NCI-H146 treated with DMSO at 0.1 percent for 48 hours (cell line): ENCODE measurements around the gene TAS2R13.

ENCODE experiments used
- DNase-seq: peaks from one replicate; lab custom pipeline; 2025; ENCODE audit not compliant: unreplicated experiment; lab: John Stamatoyannopoulos, UW

Gene TAS2R13, protein sequence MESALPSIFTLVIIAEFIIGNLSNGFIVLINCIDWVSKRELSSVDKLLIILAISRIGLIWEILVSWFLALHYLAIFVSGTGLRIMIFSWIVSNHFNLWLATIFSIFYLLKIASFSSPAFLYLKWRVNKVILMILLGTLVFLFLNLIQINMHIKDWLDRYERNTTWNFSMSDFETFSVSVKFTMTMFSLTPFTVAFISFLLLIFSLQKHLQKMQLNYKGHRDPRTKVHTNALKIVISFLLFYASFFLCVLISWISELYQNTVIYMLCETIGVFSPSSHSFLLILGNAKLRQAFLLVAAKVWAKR

GRCh38 chr12:10909462-10909861, at the start of gene TAS2R13:
Gene TAS2R13, minus strand, starts transcription at chr12:10909562. Its CDS starts 264 bp downstream, at chr12:10909298.
- no peak for DNase-seq

- DNase-seq: no peak
These were observed 48.4 kb upstream of the TAS2R13 start for GRCh38 chr12:10957741-10958140.

GRCh38 chr12:10956085-10956484, 46.7 kb upstream of the TAS2R13 start:
- no peak for DNase-seq

DNA sequence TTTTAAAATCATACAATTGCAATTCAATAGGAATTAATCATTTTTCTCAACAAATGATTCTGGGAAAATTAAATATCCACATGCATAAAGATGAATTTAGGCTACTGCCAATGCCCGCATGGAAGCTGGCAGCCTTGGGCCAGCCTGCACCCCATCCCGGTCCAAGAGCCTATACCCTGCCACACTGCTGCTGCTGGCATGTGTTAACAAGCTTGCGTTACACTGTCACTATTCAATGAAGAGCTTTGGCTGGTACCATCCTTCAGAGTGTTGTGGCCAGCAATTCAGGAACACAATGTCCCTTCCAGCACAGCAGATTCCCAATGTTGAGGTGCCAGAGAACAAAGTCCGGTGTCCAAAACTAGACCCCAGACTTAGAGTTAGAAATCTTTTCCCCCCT, 43.3 kb upstream of the TAS2R13 start:
- DNase-seq: no peak

- DNase-seq: no peak
These were observed 33.8 kb upstream of the TAS2R13 start for GRCh38 chr12:10943167-10943566.

DNA sequence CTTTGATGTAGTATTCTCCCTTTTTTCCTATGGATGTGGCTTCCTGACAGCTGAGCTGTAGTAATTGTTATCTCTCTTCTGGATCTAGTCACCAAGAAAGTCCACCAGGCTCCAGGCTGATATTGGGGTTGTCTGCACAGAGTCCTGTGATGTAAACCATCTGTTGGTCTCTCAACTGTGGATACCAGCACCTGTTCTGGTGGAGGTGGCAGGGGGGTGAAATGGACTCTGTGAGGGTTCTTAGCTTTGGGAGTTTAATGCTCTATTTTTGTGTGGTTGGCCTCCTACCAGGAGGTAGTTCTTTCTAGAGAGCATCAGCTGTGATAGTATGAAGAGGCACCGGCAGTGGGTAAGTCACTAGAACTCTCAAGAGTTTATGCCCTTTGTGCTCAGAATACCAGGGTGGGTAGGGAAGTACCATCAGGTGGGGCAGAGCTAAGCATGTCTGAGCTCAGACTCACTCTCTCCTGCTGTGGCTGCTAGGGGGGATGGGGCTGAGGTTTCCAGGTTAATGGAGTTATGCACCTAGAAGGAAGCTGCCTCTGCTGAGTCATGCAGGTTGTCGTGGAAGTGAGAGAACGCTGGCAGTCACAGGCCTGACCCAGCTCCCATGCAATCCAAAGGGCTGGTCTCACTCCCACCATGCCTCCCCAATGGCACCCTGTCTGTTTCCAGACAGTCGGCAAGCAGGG, 32.7 kb upstream of the TAS2R13 start:
- no peak for DNase-seq

- DNase-seq: no peak
These were observed 32.0 kb upstream of the TAS2R13 start for GRCh38 chr12:10941369-10941768.

GRCh38 chr12:10940389-10940788, 31.0 kb upstream of the TAS2R13 start:
- DNase-seq: no peak

GRCh38 chr12:10939163-10939562, 29.8 kb upstream of the TAS2R13 start, which contains the start of gene TAS2R14:
Gene TAS2R14, minus strand, starts transcription at chr12:10939263. Its CDS starts 56 bp downstream, at chr12:10939207.
- no peak for DNase-seq

DNA sequence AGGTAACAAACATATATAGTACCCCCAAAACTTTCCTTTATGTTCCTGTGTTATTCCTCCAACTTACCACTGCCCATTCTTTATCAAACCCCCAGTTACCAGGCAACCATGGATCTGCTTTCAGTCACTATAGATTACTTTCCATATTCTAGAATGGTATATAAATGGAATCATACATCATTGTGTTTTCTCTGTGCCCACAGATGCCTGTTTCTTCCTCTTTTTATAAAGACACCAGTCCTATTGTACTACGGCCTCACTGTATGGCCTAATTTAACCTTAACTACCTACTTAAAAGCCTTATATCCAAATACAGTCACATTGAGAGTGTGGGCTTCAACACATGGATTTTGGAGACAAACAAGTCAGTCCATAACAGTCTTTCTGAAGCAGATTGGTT, 27.1 kb upstream of the TAS2R13 start:
- no peak for DNase-seq

DNA sequence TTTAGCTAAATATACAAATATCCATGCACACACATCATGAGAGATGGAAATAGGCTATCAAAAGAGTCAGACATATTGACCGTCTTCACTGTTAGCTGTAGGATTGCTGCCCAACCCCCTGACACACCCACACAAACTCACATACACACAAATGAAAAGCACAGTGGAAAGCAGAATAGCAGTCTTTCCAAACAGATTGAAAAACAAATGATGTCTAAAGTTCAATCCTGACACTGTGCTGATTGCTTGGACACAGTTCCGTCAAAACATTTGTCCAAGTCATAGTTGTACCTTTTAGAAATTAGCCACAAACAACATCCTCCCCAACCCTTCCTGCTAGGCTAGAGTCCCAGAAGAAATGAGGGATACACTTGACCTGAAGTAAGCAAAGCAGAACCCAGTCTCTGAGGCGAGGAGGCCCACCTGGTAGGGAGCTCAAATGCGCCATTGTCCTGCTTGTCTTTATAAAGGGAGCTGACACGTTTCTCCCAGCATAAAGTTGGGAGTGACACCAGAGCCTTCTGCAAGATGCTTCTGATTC, 19.5 kb upstream of the TAS2R13 start, which contains the start of gene PRH2:
PRH2 (plus strand) TSS at position 491 of the 541 bp plus-strand sequence; CDS start at position 529, 38 bp downstream.
- DNase-seq: no peak

DNA sequence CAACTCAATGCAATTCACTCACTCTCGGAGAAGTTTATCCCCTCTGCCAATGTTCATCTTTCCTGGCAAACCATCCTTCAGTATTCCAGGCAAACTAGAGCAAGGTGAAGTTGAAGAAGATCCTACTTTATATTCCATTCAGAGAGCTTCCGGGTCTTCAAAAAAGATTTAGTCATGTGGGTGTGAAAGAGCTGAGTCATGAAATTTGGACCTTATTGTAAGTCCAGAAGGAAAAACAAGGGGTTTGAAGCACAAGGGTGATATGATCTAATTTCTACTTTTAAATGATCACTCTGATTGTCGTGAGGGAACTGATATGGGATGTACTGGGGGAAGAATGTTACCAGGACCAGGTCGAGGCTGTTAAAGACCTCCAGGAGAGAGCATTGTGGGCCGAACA, 16.9 kb upstream of the TAS2R13 start:
- no peak for DNase-seq

DNA sequence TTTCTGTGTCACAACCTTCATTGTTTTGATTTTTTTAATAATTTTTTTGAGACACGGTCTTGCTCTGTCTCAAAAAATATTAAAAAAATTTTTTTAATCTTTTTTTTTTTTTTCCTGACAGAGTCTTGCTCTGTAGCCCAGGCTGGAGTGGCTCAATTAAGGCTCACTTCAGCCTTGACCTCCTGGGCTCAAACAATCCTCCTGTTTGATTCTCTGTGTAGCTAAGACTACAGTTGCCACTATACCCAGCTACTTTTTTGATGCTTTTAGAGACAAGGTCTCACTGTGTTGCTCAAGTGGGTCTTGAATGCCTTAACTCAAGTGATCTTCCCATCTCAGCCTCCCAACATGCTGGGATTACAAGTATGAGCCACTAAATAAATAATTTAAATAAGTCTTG, 10.4 kb upstream of the TAS2R13 start:
- no peak for DNase-seq

DNA sequence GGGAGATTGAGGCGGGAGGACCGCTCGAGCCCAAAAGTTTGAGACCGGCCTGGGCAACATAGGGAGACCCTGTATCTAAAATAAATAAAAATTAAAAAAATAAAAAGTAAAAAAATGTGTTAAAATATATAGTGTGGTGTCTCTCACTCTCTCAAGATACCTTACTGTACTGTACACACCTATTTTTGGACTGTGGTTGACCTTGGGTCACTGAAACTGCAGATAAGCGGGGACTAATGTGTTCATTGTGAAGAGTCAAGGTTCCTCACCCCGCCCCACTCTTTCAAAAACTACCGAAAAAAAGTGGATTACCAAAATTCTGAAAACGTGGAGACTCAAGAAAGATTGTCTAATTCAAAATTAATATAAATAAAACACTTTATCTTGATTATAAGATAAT, 1.0 kb upstream of the TAS2R13 start:
- no peak for DNase-seq

- no peak for DNase-seq
These were observed 4.7 kb downstream of the TAS2R13 start for GRCh38 chr12:10904686-10905085.

- no peak for DNase-seq
These were observed 7.9 kb downstream of the TAS2R13 start for GRCh38 chr12:10901427-10901826.

DNA sequence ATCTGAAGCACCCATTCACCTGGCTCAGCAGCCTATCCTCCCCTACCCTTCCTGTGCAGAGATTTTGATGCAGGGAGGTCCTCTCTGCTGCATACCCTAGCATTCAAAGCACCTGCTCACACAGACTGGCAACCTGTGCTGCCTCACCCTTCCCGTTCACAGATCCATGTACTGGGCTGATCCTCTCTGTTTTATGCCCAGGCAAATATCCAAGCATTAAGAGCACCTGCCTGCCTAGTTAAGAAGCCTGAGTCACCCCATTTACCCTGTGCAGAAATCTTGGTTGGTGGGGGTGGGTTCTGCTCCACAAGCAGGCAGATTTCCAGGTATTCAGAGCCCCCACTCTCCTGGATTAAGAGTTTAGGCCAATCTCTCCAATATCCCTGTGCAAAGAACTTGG, 8.4 kb downstream of the TAS2R13 start:
- DNase-seq: no peak

DNA sequence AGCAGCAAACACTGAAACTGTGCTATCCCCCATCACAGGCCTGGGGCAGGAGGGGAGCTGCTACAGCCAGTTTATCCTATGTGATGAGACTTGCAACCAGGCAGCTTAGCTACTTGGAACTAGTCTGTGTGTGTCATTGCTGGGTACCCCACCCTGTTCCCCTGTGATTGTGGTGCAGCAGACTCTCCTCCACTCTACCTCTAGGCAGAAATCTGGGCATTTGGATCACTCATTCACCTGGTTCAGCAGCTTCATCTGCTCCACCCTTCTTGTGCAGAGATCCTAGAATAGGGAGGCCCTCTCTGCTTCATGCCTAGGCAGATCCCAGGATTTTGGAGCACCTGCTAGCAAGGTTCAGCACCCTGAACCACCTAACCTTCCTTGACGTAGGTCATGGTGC, 8.8 kb downstream of the TAS2R13 start:
- no peak for DNase-seq

GRCh38 chr12:10896854-10897253, 12.5 kb downstream of the TAS2R13 start:
- no peak for DNase-seq

GRCh38 chr12:10891937-10892336, 17.4 kb downstream of the TAS2R13 start:
- no peak for DNase-seq

- no peak for DNase-seq
These were observed 20.1 kb downstream of the TAS2R13 start for GRCh38 chr12:10889226-10889625.

- no peak for DNase-seq
These were observed 25.2 kb downstream of the TAS2R13 start, which contains the start of gene PRH1 for GRCh38 chr12:10884086-10884725. Gene PRH1, minus strand, starts transcription at chr12:10884255. Its CDS starts 38 bp downstream, at chr12:10884217.
